H9 (cell line): ENCODE data around the gene TSPAN17. TPM values are rescaled to one million over a fixed set of nuclear protein-coding genes. Genes with fewer than 3 reads are reported as not detected.

Experiments used
- DNase-seq: peaks from one replicate; pipeline ENCODE4 v3.0.0-alpha.2; 2017
- H2AFZ ChIP-seq: one replicate; pipeline ENCODE4 v1.6.1; 2013; ENCODE audit warnings: mild to moderate bottlenecking, low read length, control low read depth, moderate library complexity
- H2AK5ac ChIP-seq: 2 replicates; pipeline ENCODE4 v1.6.1; 2013; ENCODE audit warnings: low read length, control low read depth, mixed read lengths; ENCODE audit not compliant: insufficient read length
- H2BK120ac ChIP-seq: one replicate; pipeline ENCODE4 v1.6.1; 2013; ENCODE audit warnings: low read depth, mild to moderate bottlenecking, low read length, control low read depth, inconsistent platforms; ENCODE audit not compliant: poor library complexity, severe bottlenecking
- H2BK12ac ChIP-seq: 2 replicates; pipeline ENCODE4 v1.6.1; 2013; ENCODE audit warnings: low read length, control low read depth, mixed read lengths, low read depth; ENCODE audit not compliant: insufficient read length
- H2BK15ac ChIP-seq: 2 replicates; pipeline ENCODE4 v1.6.1; 2013; ENCODE audit warnings: low read depth, low read length, control low read depth
- H2BK20ac ChIP-seq: one replicate; pipeline ENCODE4 v1.6.1; 2013; ENCODE audit warnings: low read depth, mild to moderate bottlenecking, low read length, control low read depth, inconsistent platforms; ENCODE audit not compliant: poor library complexity, severe bottlenecking
- H2BK5ac ChIP-seq: 2 replicates; pipeline ENCODE4 v1.6.1; 2013; ENCODE audit warnings: low read length, control low read depth, mixed read lengths; ENCODE audit not compliant: insufficient read length
- H3K14ac ChIP-seq: 2 replicates; pipeline ENCODE4 v1.6.1; 2013; ENCODE audit warnings: low read length, control low read depth; ENCODE audit not compliant: insufficient read depth
- H3K18ac ChIP-seq: 2 replicates; pipeline ENCODE4 v1.6.1; 2013; ENCODE audit warnings: low read depth, mild to moderate bottlenecking, mixed read lengths, low read length, control low read depth; ENCODE audit not compliant: insufficient read length
- H3K23ac ChIP-seq: 2 replicates; pipeline ENCODE4 v1.6.1; 2013; ENCODE audit warnings: low read length, control low read depth, mixed read lengths, low read depth; ENCODE audit not compliant: insufficient read length
- H3K23me2 ChIP-seq: 2 replicates; pipeline ENCODE4 v1.6.1; 2013; ENCODE audit warnings: low read depth, mild to moderate bottlenecking, mixed read lengths, low read length, control low read depth; ENCODE audit not compliant: insufficient read length, poor library complexity, severe bottlenecking
- H3K27ac ChIP-seq: 2 replicates; pipeline ENCODE4 v1.5.1; 2013; ENCODE audit warnings: low read length, control low read depth, mixed read lengths, low read depth; ENCODE audit not compliant: insufficient read length
- H3K27me3 ChIP-seq: 2 replicates; pipeline ENCODE4 v1.6.1; 2013; ENCODE audit warnings: low read length, control low read depth, inconsistent platforms; ENCODE audit not compliant: insufficient read depth
- H3K4ac ChIP-seq: 2 replicates; pipeline ENCODE4 v1.6.1; 2013; ENCODE audit warnings: low read depth, mild to moderate bottlenecking, control low read depth, inconsistent platforms, low read length, moderate library complexity
- H3K4me1 ChIP-seq: 2 replicates; pipeline ENCODE4 v1.6.1; 2013; ENCODE audit warnings: low read length, control low read depth, inconsistent platforms; ENCODE audit not compliant: insufficient read depth
- H3K4me2 ChIP-seq: 2 replicates; pipeline ENCODE4 v1.6.1; 2013; ENCODE audit warnings: low read length, control low read depth, mixed read lengths; ENCODE audit not compliant: insufficient read length, insufficient read depth
- H3K56ac ChIP-seq: 2 replicates; pipeline ENCODE4 v1.6.1; 2013; ENCODE audit warnings: low read depth, mild to moderate bottlenecking, mixed read lengths, low read length, control low read depth; ENCODE audit not compliant: insufficient read length
- H3K79me1 ChIP-seq: 2 replicates; pipeline ENCODE4 v1.6.1; 2013; ENCODE audit warnings: low read depth, mild to moderate bottlenecking, moderate library complexity, low read length, control low read depth, inconsistent platforms; ENCODE audit not compliant: insufficient read depth, poor library complexity, severe bottlenecking
- H3K79me2 ChIP-seq: 2 replicates; pipeline ENCODE4 v1.6.1; 2013; ENCODE audit warnings: low read length, control low read depth, inconsistent platforms; ENCODE audit not compliant: insufficient read depth
- H3K9ac ChIP-seq: 2 replicates; pipeline ENCODE4 v1.6.1; 2013; ENCODE audit warnings: low read length, control low read depth, mixed read lengths; ENCODE audit not compliant: insufficient read length; ENCODE audit errors: extremely low read depth
- H3K9me3 ChIP-seq: one replicate; pipeline ENCODE4 v1.6.1; 2013; ENCODE audit warnings: low read depth, low read length, inconsistent platforms; ENCODE audit not compliant: control insufficient read depth
- H3T11ph ChIP-seq: one replicate; pipeline ENCODE4 v1.6.1; 2013; ENCODE audit warnings: mild to moderate bottlenecking, low read length, control low read depth, inconsistent platforms
- H4K20me1 ChIP-seq: one replicate; pipeline ENCODE4 v1.6.1; 2013; ENCODE audit not compliant: control insufficient read depth, insufficient read length, insufficient read depth
- H4K5ac ChIP-seq: 2 replicates; pipeline ENCODE4 v1.6.1; 2013; ENCODE audit warnings: low read depth, mild to moderate bottlenecking, mixed read lengths, low read length, control low read depth; ENCODE audit not compliant: insufficient read length
- H4K8ac ChIP-seq: replicated peaks from 2 replicates; pipeline ENCODE4 v1.6.1; 2013; ENCODE audit warnings: low read length, control low read depth, mixed read lengths, low read depth; ENCODE audit not compliant: insufficient read length
- H4K91ac ChIP-seq: 2 replicates; pipeline ENCODE4 v1.6.1; 2013; ENCODE audit warnings: low read depth, mild to moderate bottlenecking, moderate library complexity, mixed read lengths, low read length, control low read depth; ENCODE audit not compliant: insufficient read length
- H3K27ac Mint-ChIP-seq, 3 experiments: 2 replicates in 2 of 3; 3 replicates in 1 of 3; pipeline ENCODE4 v1.8.0; 2020 to 2021; ENCODE audit warnings: mixed read lengths in 3 of 3, mild to moderate bottlenecking in 1 of 3, moderate library complexity in 1 of 3
- H3K27me3 Mint-ChIP-seq: 2 replicates; pipeline ENCODE4 v1.8.0; 2021; ENCODE audit warnings: low read depth, mild to moderate bottlenecking, moderate library complexity, mixed read lengths
- H3K36me3 Mint-ChIP-seq, 3 experiments: 2 replicates in 2 of 3; 3 replicates in 1 of 3; pipeline ENCODE4 v1.8.0; 2020 to 2021; ENCODE audit warnings: low read depth in 3 of 3, mixed read lengths in 3 of 3; ENCODE audit not compliant: insufficient read depth in 1 of 3
- H3K4me1 Mint-ChIP-seq, 2 experiments: 2 replicates each; pipeline ENCODE4 v1.8.0; 2020; ENCODE audit warnings: mixed read lengths in 2 of 2
- H3K4me3 Mint-ChIP-seq, 2 experiments: 2 replicates in 1 of 2; 3 replicates in 1 of 2; pipeline ENCODE4 v1.8.0; 2020 to 2021; ENCODE audit warnings: mild to moderate bottlenecking in 2 of 2, mixed read lengths in 2 of 2, moderate library complexity in 1 of 2
- H3K9me3 Mint-ChIP-seq, 2 experiments: 2 replicates in 1 of 2; 3 replicates in 1 of 2; pipeline ENCODE4 v1.8.0; 2020; ENCODE audit warnings: mild to moderate bottlenecking in 2 of 2, mixed read lengths in 2 of 2, moderate library complexity in 1 of 2
- CTCF ChIP-seq: fragments of 200-600 bp; sonication (generic); conservative IDR thresholded peaks from 3 replicates; pipeline ENCODE4 v1.8.0; 2021; ENCODE audit warnings: antibody characterized with exemption, mild to moderate bottlenecking
- WGBS: extraction: QIAGEN DNeasy Blood & Tissue Kit; methylation state at CpG from one replicate; pipeline ENCODE4 v1.1.7; 2013; ENCODE audit warnings: missing lambda C conversion rate, low lambda C conversion rate, mixed read lengths; ENCODE audit not compliant: insufficient read length; ENCODE audit errors: extremely low coverage; 5-methylcytosine and 5-hydroxymethylcytosine counted together
- total RNA-seq: library from RNA; stranded (reverse); gene quantifications from 2 replicates; pipeline ENCODE4 v1.2.1, GENCODE V29; 2021

Gene TSPAN17
- total RNA-seq, 1 experiment from 2014 or later: 46.8 TPM

- Histone ChIP-seq H3K23me2 (no peaks in the 10 kb centered on the region), H2BK15ac (no peak overlapping the region), H4K5ac (no peak overlapping the region), H4K20me1 (no peaks in the 10 kb centered on the region), H2AK5ac (no peak overlapping the region), H3K27me3 (no peaks in the 10 kb centered on the region), H2BK12ac (no peak overlapping the region), H3K14ac (no peak overlapping the region), H2AFZ (no peak overlapping the region), H2BK20ac (no peak overlapping the region), H3K9ac (no peak overlapping the region), H3K79me2 (no peaks in the 10 kb centered on the region), H2BK120ac (no peak overlapping the region), H4K91ac (no peak overlapping the region), H3T11ph (no peak overlapping the region), H3K4me2 (no peak overlapping the region), H3K23ac (no peak overlapping the region), H3K79me1 (no peaks in the 10 kb centered on the region), H3K4ac (no peak overlapping the region), H3K9me3 (no peaks in the 10 kb centered on the region), H2BK5ac (no peak overlapping the region), H3K56ac (no peak overlapping the region), H3K27ac (no peak overlapping the region), H3K4me1 (no peaks in the 10 kb centered on the region; the same call in 1 of the 2 replicates), H4K8ac (no peak overlapping the region), H3K18ac (no peak overlapping the region)
- Mint-ChIP-seq H3K36me3 (peaks cover 0 to 13% (median 6%) of the 10 kb centered on the region in 3 experiments; a peak in 4 of 7 replicates), H3K27me3 (no peaks in the 10 kb centered on the region; the same call in 1 of the 2 replicates), H3K27ac (no peak overlapping the region; a peak in 1 of 7 replicates), H3K4me1 (peaks cover 13 to 28% of the 10 kb centered on the region in 2 experiments), H3K4me3 (no peak overlapping the region), H3K9me3 (peaks cover 4% of the 10 kb centered on the region in 2 experiments; a peak in 3 of 5 replicates)
- no CpG with 5 or more reads among the region's 1 CpG for WGBS
- TF ChIP-seq CTCF: no peak
- no peak for DNase-seq
Observed at GRCh38 chr5:176660530-176660859, 13.2 kb downstream of the TSPAN17 start.
